ENCODE results near the gene DEFB116. TPM values are rescaled to one million over a fixed set of nuclear protein-coding genes. Genes with fewer than 3 reads are reported as not detected.
"Not testable (repeated sequence)": the region's sequence is repeated elsewhere in the genome, so short reads cannot be mapped to it uniquely, and the experiment has no call there.

DEFB116 gene, protein sequence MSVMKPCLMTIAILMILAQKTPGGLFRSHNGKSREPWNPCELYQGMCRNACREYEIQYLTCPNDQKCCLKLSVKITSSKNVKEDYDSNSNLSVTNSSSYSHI
- polyA plus RNA-seq (ENCODE audit: insufficient read length in 4 of 4), result not detected

DNA sequence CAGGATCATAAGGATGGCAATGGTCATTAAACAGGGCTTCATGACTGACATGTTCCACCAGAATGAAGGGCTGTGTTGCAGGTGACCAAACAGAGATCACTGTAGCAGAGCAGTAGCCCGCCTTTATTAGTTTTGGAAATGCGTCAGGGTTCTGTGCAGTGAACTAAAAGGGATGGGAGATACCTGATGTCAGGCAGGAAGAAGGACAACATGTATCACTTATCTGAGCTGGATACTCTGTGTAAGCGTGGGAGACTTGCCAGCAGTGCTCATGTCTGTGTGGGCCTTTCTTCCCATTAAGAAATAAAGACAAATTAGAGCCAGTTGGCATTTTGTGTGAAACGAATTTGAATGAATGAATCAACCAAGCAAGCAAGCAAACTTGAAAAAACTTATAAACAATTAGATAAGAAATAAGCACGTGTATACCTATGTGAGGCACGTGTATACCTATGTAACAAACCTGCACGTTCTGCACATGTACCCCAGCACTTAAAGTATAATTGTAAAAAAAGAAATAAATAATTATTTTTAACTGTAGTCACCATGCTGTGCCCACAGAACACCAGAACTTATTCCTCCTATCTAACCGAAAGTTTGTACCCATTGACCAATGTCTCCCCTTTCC, at the start of gene DEFB116:
DEFB116 (minus strand) TSS at position 51 of the 628 bp plus-strand sequence; CDS start at position 51, 0 bp downstream.
- no peak for DNase-seq (ENCODE audit: low read depth in 4 of 4, low spot score in 2 of 4)

DNA sequence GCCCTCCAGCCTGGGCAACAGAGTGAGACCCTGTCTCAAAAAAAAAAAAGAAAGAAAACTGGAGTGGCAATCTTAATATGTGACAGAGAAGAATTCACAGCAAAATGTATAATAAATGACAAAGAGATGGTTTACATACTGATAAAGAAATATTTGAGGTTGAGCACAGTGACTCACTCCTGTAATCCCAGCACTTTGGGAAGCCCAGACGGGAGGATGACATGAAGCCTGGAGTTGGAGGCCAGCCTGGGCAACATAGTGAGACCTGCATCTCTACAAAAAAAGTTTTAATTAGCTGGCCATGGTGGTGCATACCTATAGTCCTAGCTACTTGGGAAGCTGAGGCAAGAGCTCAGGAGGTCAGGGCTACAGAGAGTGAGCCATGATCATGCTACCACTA, 47.6 kb upstream of the DEFB116 start:
- DNase-seq (ENCODE audit: low read depth in 4 of 4, low spot score in 2 of 4), result no peak

DNA sequence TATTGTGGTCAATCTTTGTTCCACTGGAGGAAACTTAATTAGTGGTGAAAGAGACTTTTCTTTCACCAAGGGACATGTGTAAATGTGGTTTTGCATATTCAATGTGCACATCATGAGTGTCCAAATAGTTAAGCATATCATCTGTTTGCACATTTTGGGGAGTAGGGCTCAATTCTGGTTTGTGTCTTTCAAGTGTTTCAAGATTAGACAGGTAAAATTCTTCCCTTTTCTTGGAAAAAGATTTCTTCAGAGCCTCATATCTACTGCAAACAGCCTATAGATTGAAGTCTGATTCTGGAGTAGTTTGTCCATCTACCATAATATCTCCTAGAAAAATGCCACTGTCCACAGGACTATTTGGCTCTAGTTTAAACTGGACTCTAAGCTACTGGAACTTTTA, 33.1 kb upstream of the DEFB116 start:
- DNase-seq (ENCODE audit: low read depth in 4 of 4, low spot score in 2 of 4), result no peak

DNA sequence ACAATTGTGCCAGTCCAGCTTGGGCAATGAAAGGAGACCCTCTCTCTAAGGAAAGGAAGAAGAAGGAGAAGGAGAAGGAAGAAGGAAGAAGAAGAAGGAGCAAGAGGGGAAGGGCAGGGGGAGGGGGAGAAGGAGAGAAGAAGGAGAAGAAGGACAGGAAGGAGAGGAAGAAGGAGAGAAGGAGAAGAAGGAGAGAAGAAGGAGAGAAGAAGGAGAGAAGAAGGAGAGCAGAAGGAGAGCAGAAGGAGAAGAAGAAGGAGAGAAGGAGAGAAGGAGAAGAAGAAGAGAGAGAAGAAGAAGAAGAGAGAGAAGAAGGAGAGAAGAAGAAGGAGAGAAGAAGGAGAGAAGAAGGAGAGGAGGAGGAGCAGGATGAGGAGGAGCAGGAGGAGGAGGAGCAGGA, 22.5 kb upstream of the DEFB116 start:
- no peak for DNase-seq (ENCODE audit: low read depth in 4 of 4, low spot score in 2 of 4)

DNA sequence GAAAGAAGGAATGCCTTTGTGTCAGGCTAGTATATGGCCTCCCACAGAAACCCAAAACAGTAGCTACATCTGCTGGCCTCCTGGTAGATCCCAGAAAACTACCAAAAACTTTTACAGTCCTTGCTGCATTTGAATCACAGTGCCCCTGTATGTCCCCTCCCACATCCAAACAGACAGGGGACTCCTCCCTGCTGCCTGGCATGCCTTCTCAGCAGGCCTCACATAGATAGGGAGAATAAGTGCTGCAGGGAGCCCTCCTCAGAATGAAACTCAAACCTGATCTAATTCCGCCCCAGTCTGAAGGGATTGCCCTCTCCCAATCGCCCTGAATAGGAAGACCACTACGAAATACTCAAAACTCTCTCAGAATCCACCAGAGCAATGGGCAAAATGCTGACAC, 14.1 kb upstream of the DEFB116 start:
- DNase-seq (ENCODE audit: low read depth in 4 of 4, low spot score in 2 of 4), result no peak

DNA sequence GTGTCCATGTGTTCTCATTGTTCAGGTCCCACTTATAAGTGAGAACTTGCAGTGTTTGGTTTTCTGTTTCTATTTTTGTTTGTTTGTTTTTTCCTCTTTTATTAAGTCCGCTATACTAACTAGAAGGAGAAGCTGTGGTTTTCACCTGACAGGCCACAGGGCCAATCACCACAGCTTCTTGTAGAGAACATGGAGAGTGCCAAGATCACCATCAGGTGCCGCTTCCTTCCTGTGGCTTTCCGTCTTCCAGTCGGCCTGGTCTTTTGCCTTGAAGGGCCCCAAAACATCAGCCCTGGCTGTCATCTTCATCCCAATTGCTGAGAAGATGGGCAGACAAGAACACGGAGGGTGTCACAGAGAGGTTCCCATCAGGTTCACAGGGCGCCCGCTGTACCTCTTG, 23.4 kb downstream of the DEFB116 start:
- not testable (repeated sequence) for DNase-seq (ENCODE audit: low read depth in 4 of 4, low spot score in 2 of 4)

DNA sequence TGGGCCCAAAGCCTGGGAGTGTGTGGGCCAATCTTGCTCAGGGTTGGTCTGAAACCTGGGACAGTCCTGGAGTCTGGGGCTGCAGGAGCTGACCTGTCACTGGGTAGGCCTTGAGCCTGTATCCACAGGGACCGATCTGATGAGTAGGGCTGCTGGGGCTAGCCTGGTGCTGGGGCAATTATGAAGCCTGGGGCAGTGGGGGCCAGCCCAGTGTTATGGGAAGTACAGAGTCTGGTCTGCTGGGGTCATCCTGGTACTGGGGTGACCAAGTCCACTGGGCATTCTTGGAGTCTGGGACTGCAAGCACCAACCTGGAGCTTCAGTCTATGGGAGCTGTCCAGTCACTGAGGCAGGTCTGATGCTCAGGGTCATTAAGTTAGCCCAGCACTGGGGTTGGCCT, 30.2 kb downstream of the DEFB116 start:
- DNase-seq (ENCODE audit: low read depth in 4 of 4, low spot score in 2 of 4), result no peak

DNA sequence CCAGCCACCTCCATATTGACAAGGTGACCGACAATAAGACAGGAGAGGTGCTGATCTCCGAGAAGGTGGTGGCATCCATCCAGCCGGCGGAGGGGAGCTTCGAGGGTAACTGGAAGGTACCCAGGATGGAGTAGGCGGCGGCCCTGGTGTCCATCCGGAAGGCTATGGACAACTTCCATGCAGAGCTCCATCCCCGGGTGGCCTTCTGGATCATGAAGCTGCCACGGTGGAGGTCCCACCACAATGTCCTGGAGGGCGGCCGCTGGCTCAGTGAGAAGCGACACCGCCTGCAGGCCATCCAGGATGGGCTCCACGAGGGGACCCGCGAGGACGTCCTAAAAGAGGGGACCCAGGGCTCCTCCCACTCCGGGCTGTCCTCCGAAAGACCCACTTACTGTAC, 33.9 kb downstream of the DEFB116 start:
- no peak for DNase-seq (ENCODE audit: low read depth in 4 of 4, low spot score in 2 of 4)

DNA sequence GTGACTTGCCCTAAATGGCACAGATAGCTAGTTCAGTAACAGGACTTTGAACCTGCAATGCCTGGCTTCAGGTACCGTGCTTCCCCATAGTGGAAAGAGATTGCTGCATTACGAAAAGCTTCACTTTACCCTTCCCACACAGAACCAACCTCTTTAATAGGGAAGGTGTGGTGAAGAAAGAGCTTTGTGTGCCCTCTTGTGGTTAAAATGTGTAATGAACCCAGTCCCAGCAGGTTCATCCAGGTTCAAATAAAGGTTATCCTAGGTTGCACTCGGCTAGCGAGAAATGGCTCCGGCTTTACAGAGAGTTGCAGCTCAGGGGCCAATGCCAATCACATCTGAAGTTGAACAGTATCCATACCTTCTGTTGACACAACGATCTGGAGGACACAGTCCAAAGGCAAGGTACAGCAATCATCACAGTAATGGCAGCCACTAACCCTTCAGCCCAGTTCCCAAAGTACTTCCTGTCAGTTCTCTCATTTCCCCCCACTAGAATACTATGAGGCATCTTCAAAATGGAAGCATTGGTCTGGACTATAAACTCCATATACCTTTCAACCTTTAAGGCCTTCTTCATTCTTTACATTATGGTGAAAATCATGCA, 48.0 kb downstream of the DEFB116 start:
- no peak for DNase-seq (ENCODE audit: low read depth in 4 of 4, low spot score in 2 of 4)

DNA sequence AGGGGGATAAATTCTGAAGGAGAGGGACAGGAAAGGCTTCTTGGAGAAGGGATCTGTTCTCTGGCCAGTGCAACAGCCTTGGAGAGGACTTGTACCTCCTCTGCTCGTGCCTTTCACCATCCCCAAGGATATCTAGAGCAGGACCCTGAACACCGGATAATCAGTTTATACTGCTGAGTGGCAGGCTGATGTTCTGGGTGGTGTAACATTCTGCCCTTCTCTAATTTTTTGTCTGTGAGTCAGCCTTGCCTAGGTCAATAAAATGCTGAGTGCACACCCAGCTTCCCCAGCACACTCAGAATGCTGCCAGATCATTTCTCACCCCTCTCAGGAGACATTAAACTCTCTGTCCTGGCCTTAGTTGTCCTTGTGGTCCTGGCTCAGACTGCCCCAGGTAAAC, 51.0 kb downstream of the DEFB116 start, which contains the start of gene DEFB115:
DEFB115 (plus strand) TSS at position 301 of the 400 bp plus-strand sequence; CDS start at position 301, 0 bp downstream.
- DNase-seq (ENCODE audit: low read depth in 4 of 4, low spot score in 2 of 4), result no peak

DNA sequence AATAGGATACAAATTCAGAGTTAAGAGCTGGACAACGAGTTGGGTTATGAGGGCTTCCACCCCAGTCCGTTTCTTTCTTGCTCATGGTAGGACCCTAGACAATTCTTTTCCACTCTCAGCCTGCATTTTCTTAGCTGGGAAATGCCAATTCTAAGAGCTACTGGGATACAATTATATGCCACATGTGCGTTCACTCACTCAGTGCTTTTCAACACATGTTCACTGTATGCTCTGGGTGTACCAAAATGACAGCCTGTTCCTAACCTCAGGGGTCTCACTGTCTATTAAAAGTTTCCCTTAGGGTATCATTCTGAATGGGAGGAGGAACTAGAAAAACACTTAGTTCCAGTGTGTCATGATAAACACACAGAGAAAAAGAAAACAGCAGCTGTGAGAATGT, 51.4 kb downstream of the DEFB116 start:
- DNase-seq (ENCODE audit: low read depth in 4 of 4, low spot score in 2 of 4), result no peak

Other genes with a start within 250 kb of the DEFB116 start
- gene DEFB115, start 50.9 kb downstream of the DEFB116 start, polyA plus RNA-seq (ENCODE audit: insufficient read length in 4 of 4), result not detected
- gene DEFB118, start 60.0 kb upstream of the DEFB116 start, polyA plus RNA-seq (ENCODE audit: insufficient read length in 4 of 4), result not detected
- gene DEFB119, start 82.0 kb upstream of the DEFB116 start, polyA plus RNA-seq (ENCODE audit: insufficient read length in 4 of 4), result not detected
- gene DEFB121, start 97.6 kb upstream of the DEFB116 start, polyA plus RNA-seq (ENCODE audit: insufficient read length in 4 of 4), result not detected
- not detected for gene DEFB123, start 132.0 kb upstream of the DEFB116 start, polyA plus RNA-seq (ENCODE audit: insufficient read length in 4 of 4)
- under 1 TPM in 2 of 4 donors, not detected in 2; 0.19 to 0.37 TPM for gene DEFB124, start 166.5 kb upstream of the DEFB116 start, polyA plus RNA-seq (ENCODE audit: insufficient read length in 4 of 4)
- gene REM1, start 166.7 kb upstream of the DEFB116 start, polyA plus RNA-seq (ENCODE audit: insufficient read length in 4 of 4), result under 1 TPM; 0.42 to 0.91 (median 0.69) TPM
- gene HM13, start 205.9 kb upstream of the DEFB116 start, polyA plus RNA-seq (ENCODE audit: insufficient read length in 4 of 4), result 100 to 1,000 TPM; 136 to 161 (median 136) TPM

Measured in left renal cortex interstitium (tissue), 4 donors.